Activated CD4-positive, alpha-beta memory T cell treated with anti-CD3 and anti-CD28 coated beads, Interleukin-2, amount 10 ng/mL, durations not matched to agents 7 days and 5 days (primary cell): ENCODE results near the gene LTBP1. TPM values are rescaled to one million over a fixed set of nuclear protein-coding genes. Genes with fewer than 3 reads are reported as not detected.

Experiments
- CTCF ChIA-PET: fragments of 350-600 bp; sonication (Branson Sonifier 250); formaldehyde crosslinking; loops from one replicate; lab custom pipeline; 2021; ENCODE audit warnings: antibody characterized with exemption, inconsistent platforms; lab: Charles Lee
- POLR2A ChIA-PET: fragments of 350-600 bp; sonication (Branson Sonifier 250); formaldehyde crosslinking; loops from one replicate; lab custom pipeline; 2021; ENCODE audit warnings: antibody characterized with exemption; lab: Charles Lee
- DNase-seq: peaks from one replicate; pipeline ENCODE4 v3.0.0-alpha.2; 2020
- H3K27ac Mint-ChIP-seq: one replicate; pipeline ENCODE4 v1.8.0; 2021; ENCODE audit warnings: mild to moderate bottlenecking, mixed read lengths
- H3K27me3 Mint-ChIP-seq: one replicate; pipeline ENCODE4 v1.8.0; 2021; ENCODE audit warnings: mixed read lengths
- H3K36me3 Mint-ChIP-seq: one replicate; pipeline ENCODE4 v1.8.0; 2021; ENCODE audit warnings: low read depth, mixed read lengths
- H3K4me1 Mint-ChIP-seq: one replicate; pipeline ENCODE4 v1.8.0; 2021; ENCODE audit warnings: mixed read lengths
- H3K4me3 Mint-ChIP-seq: one replicate; pipeline ENCODE4 v1.8.0; 2021; ENCODE audit warnings: mild to moderate bottlenecking, mixed read lengths
- H3K9me3 Mint-ChIP-seq: one replicate; pipeline ENCODE4 v1.8.0; 2021; ENCODE audit warnings: mixed read lengths
- total RNA-seq, 2 experiments: library from RNA; stranded (reverse); gene quantifications; one replicate each; pipeline ENCODE4 v1.2.3, GENCODE V29; 2021

LTBP1 gene
- total RNA-seq, 2 experiments from 2014 or later: 0.33 to 0.35 TPM

- ChIA-PET CTCF (interaction anchor here (0.6 to 1.7 kb wide), 22 partner anchors 14 to 1710 kb away, joined by 3 to 5 read pairs (median 3); no protein-coding TSS in a partner anchor), POLR2A (no interaction called here)
- Mint-ChIP-seq H3K4me1 (no peaks in the 10 kb centered on the region), H3K36me3 (no peaks in the 10 kb centered on the region), H3K27me3 (no peaks in the 10 kb centered on the region), H3K4me3 (no peak overlapping the region), H3K27ac (no peak overlapping the region), H3K9me3 (no peaks in the 10 kb centered on the region)
- peak; percentile 57 for DNase-seq
Observed at GRCh38 chr2:33395655-33396249, 449.0 kb downstream of the LTBP1 start.

DNA sequence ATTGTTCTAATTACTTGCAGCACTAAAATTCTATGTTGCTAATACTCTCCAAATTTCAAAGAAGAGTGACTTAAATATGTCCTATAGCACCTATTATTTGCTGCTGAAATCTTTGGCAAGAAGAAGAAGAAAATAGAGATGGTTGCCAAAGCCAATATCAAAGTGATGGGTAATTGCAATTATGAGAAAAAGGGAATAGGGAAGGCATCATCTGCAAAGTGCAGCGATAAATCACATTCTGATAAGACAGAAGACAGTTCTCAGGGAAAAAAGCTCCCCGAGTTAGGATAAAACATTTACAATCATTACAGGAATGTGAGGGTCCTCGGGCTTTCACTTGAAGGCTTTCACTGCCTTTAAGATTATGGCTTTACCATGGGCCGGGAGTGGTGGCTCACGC lies 457.6 kb downstream of the LTBP1 start:
- no peak for DNase-seq
- Mint-ChIP-seq H3K36me3 (no peaks in the 10 kb centered on the region), H3K4me3 (no peak overlapping the region), H3K4me1 (no peaks in the 10 kb centered on the region), H3K27me3 (peaks cover 10% of the 10 kb centered on the region), H3K27ac (no peak overlapping the region), H3K9me3 (no peaks in the 10 kb centered on the region)
- POLR2A ChIA-PET: no interaction called here
- CTCF ChIA-PET: no interaction called here

- no peak for DNase-seq
- Mint-ChIP-seq H3K27me3 (peaks cover 10% of the 10 kb centered on the region), H3K9me3 (no peaks in the 10 kb centered on the region), H3K27ac (no peak overlapping the region), H3K36me3 (no peaks in the 10 kb centered on the region), H3K4me1 (no peaks in the 10 kb centered on the region), H3K4me3 (no peak overlapping the region)
- ChIA-PET CTCF (interaction anchor here (0.6 kb wide), 1 partner anchor 420 kb away, joined by 3 read pairs; no protein-coding TSS in a partner anchor), POLR2A (no interaction called here)
Observed at GRCh38 chr2:33406622-33407021, 459.9 kb downstream of the LTBP1 start.

DNA sequence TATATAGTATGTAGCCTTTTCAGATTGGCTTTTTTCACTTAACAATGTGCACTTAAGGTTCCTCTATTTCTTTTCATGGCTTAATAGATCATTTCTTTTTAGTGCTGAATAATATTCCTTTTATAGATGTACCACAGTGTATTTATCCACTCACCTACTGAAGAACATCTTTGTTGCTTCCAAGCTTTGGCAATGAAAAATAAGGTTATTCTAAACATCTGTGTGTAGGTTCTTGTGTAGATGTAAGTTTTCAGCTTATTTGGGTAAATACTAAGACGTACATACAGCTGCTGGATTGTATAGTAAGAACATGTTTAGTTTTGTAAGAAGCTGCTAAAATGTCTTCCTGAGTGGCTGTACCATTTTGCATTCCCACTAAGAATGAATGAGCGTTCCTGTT lies 461.4 kb downstream of the LTBP1 start:
- ChIA-PET CTCF (no interaction called here), POLR2A (no interaction called here)
- Mint-ChIP-seq H3K4me3 (no peak overlapping the region), H3K9me3 (no peaks in the 10 kb centered on the region), H3K36me3 (no peaks in the 10 kb centered on the region), H3K4me1 (no peaks in the 10 kb centered on the region), H3K27me3 (peaks cover 10% of the 10 kb centered on the region), H3K27ac (no peak overlapping the region)
- DNase-seq: no peak

DNA sequence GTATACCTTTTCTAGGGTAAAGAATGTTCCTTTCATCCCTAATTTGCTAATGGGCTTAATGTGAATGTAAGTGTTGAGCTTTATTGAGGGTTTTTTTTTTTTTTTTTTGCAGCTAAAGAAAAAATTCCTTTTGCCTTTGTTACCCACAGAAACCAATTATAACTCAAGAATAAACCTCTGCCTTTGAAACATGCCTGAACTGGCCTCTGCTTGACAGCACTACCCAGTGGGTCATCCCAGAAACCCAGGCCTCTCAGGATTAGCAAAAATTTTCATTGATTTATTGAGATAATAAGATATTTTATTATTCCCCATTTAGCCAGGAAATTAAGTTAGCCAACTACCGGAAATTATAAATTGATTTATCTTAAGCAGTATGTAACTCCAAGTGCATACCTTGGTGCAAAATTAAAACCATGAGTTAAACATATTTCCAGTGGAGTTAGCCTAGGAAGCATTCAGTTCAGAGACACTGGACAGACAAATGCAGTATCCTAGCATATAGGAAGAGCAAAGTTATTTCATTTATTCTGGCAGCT lies 462.7 kb downstream of the LTBP1 start:
- H3K4me3 Mint-ChIP-seq: no peak overlapping the region
- CTCF ChIA-PET: interaction anchor here (1.0 kb wide), 1 partner anchor 14 kb away, joined by 3 read pairs; no protein-coding TSS in a partner anchor
- no peaks in the 10 kb centered on the region for H3K36me3 Mint-ChIP-seq
- POLR2A ChIA-PET: no interaction called here
- peaks cover 12% of the 10 kb centered on the region for H3K27me3 Mint-ChIP-seq
- no peaks in the 10 kb centered on the region for H3K9me3 Mint-ChIP-seq
- no peak overlapping the region for H3K27ac Mint-ChIP-seq
- DNase-seq: no peak
- H3K4me1 Mint-ChIP-seq: no peaks in the 10 kb centered on the region

- Mint-ChIP-seq H3K4me3 (no peak overlapping the region), H3K4me1 (no peaks in the 10 kb centered on the region), H3K36me3 (no peaks in the 10 kb centered on the region), H3K27me3 (peaks cover 11% of the 10 kb centered on the region), H3K27ac (no peak overlapping the region), H3K9me3 (no peaks in the 10 kb centered on the region)
- ChIA-PET CTCF (no interaction called here), POLR2A (no interaction called here)
- DNase-seq: no peak
Observed at GRCh38 chr2:33411765-33412164, 465.0 kb downstream of the LTBP1 start.

- H3K9me3 Mint-ChIP-seq: no peaks in the 10 kb centered on the region
- POLR2A ChIA-PET: no interaction called here
Observed at GRCh38 chr2:33412920-33413319, 466.2 kb downstream of the LTBP1 start.

DNA sequence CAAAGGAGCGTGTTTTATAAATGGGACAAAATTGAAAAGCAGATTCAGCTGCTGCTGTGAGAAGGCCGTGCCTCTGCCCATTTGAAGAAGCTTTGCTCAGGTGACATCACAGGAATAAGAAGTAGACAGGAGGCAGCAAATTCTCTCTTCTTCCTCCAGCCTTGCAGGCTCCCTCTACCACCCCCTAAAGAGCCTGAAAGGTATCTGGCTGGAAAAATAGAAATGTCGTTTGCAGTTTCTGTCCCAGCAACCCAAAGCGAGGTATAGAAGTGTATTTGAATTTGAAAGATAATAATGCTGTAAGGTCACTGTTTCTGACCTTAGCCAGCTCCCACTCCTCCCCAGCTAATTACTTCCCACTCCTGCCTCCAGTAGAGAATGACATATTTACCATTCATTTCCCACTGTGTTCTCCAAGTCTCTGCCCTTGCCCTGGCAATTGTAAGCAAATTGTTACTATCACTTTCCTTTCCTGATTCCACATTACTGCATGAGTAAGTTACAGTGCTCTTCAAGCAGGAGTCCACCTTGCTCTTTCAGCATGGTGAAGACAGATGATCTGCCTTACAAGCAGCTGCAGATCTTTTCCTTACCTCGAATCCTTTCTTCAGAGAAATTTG lies 472.9 kb downstream of the LTBP1 start:
- peaks cover 8% of the 10 kb centered on the region for H3K27me3 Mint-ChIP-seq
- DNase-seq: no peak
- H3K4me3 Mint-ChIP-seq: no peak overlapping the region
- ChIA-PET POLR2A (no interaction called here), CTCF (no interaction called here)
- no peaks in the 10 kb centered on the region for H3K4me1 Mint-ChIP-seq
- no peaks in the 10 kb centered on the region for H3K9me3 Mint-ChIP-seq
- no peak overlapping the region for H3K27ac Mint-ChIP-seq
- H3K36me3 Mint-ChIP-seq: no peaks in the 10 kb centered on the region

More at GRCh38 chr2:33412920-33413319, 466.2 kb downstream of the LTBP1 start:
- H3K36me3 Mint-ChIP-seq: no peaks in the 10 kb centered on the region
- no peak for DNase-seq
- H3K27ac Mint-ChIP-seq: no peak overlapping the region
- H3K4me3 Mint-ChIP-seq: no peak overlapping the region
- no peaks in the 10 kb centered on the region for H3K4me1 Mint-ChIP-seq
- CTCF ChIA-PET: interaction anchor here (1.1 to 1.7 kb wide), 2 partner anchors 17 to 170 kb away, joined by 5 read pairs; no protein-coding TSS in a partner anchor
- peaks cover 11% of the 10 kb centered on the region for H3K27me3 Mint-ChIP-seq

GRCh38 chr2:33420726-33421125 lies 474.0 kb downstream of the LTBP1 start:
- no peak for DNase-seq
- no peaks in the 10 kb centered on the region for H3K9me3 Mint-ChIP-seq
- H3K27me3 Mint-ChIP-seq: peaks cover 7% of the 10 kb centered on the region
- H3K36me3 Mint-ChIP-seq: no peaks in the 10 kb centered on the region
- no peak overlapping the region for H3K4me3 Mint-ChIP-seq
- CTCF ChIA-PET: no interaction called here
- POLR2A ChIA-PET: no interaction called here
- H3K4me1 Mint-ChIP-seq: no peaks in the 10 kb centered on the region
- H3K27ac Mint-ChIP-seq: no peak overlapping the region

- POLR2A ChIA-PET: no interaction called here
Observed at GRCh38 chr2:33421820-33422219, 475.1 kb downstream of the LTBP1 start.

GRCh38 chr2:33425161-33425560 lies 478.4 kb downstream of the LTBP1 start:
- Mint-ChIP-seq H3K9me3 (no peaks in the 10 kb centered on the region), H3K27me3 (no peaks in the 10 kb centered on the region), H3K4me3 (no peak overlapping the region), H3K27ac (no peak overlapping the region), H3K4me1 (no peaks in the 10 kb centered on the region), H3K36me3 (no peaks in the 10 kb centered on the region)
- DNase-seq: no peak
- POLR2A ChIA-PET: interaction anchor here (1.4 kb wide), 1 partner anchor 51 kb away, joined by 3 read pairs; the partner anchor contains the start of gene RASGRP3
- CTCF ChIA-PET: interaction anchor here (0.7 kb wide), 1 partner anchor 30 kb away, joined by 4 read pairs; no protein-coding TSS in a partner anchor

More at GRCh38 chr2:33421820-33422219, 475.1 kb downstream of the LTBP1 start:
- no peaks in the 10 kb centered on the region for H3K4me1 Mint-ChIP-seq
- H3K27me3 Mint-ChIP-seq: peaks cover 6% of the 10 kb centered on the region
- no peak for DNase-seq
- CTCF ChIA-PET: interaction anchor here (0.7 kb wide), 1 partner anchor 111 kb away, joined by 3 read pairs; no protein-coding TSS in a partner anchor
- no peaks in the 10 kb centered on the region for H3K9me3 Mint-ChIP-seq
- H3K4me3 Mint-ChIP-seq: no peak overlapping the region
- H3K27ac Mint-ChIP-seq: no peak overlapping the region
- H3K36me3 Mint-ChIP-seq: no peaks in the 10 kb centered on the region

- Mint-ChIP-seq H3K4me3 (no peak overlapping the region), H3K9me3 (no peaks in the 10 kb centered on the region), H3K4me1 (no peaks in the 10 kb centered on the region), H3K27me3 (no peaks in the 10 kb centered on the region), H3K36me3 (no peaks in the 10 kb centered on the region), H3K27ac (no peak overlapping the region)
- no peak for DNase-seq
- POLR2A ChIA-PET: interaction anchor here (1.4 kb wide), 1 partner anchor 50 kb away, joined by 3 read pairs; the partner anchor contains the start of gene RASGRP3
- CTCF ChIA-PET: no interaction called here
Observed at GRCh38 chr2:33425586-33426031, 478.9 kb downstream of the LTBP1 start.

DNA sequence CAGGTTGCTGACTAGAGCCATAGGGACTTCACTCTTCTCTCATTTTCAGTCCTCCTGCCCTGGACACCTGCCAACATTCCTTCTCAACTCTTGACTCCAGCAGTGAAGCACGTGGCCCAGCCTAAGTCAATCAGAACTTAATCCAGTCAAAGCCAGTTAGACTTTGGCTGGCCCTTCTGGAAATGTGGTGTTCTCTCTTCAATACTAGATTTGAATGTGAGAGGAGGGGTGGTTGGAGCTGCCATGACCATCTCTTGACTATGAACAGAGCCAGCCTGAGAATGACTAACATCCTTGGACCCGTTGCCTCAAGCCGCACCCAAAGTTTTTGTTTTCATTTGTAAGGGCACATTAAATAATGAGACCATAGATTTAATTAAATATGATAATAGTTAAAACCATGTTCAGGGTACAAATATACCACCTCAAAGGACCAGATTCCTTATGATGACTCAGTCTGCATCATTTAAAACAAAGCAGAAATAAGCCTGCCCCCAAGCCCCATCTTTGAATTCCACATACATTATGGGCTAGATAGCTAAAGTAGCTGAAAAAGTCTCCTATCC lies 480.0 kb downstream of the LTBP1 start:
- POLR2A ChIA-PET: no interaction called here
- H3K4me1 Mint-ChIP-seq: no peaks in the 10 kb centered on the region

More for the DNA sequence above, 480.0 kb downstream of the LTBP1 start:
- no peak for DNase-seq
- Mint-ChIP-seq H3K36me3 (no peaks in the 10 kb centered on the region), H3K4me3 (no peak overlapping the region), H3K27me3 (peaks cover 2% of the 10 kb centered on the region), H3K9me3 (no peaks in the 10 kb centered on the region), H3K27ac (no peak overlapping the region)
- CTCF ChIA-PET: no interaction called here
